Osteoblast (primary cell): Measurements from ENCODE around the gene TIMM44. TPM values are rescaled to one million over a fixed set of nuclear protein-coding genes. Genes with fewer than 3 reads are reported as not detected.

Source experiments
- DNase-seq: peaks from one replicate; pipeline ENCODE4 v3.0.0; 2011; ENCODE audit warnings: low spot score, mixed read lengths; ENCODE audit not compliant: insufficient read length; ENCODE audit errors: missing footprints
- H2AFZ ChIP-seq: 2 replicates; pipeline ENCODE4 v1.6.0; 2011; ENCODE audit warnings: mild to moderate bottlenecking, low read length
- H3K27ac ChIP-seq: 2 replicates; pipeline ENCODE4 v1.5.1; 2011; ENCODE audit warnings: mild to moderate bottlenecking, low read depth, low read length, moderate library complexity
- H3K27me3 ChIP-seq: 2 replicates; pipeline ENCODE4 v1.6.0; 2012; ENCODE audit warnings: mild to moderate bottlenecking, control low read depth, inconsistent platforms, low read length, moderate library complexity; ENCODE audit not compliant: insufficient read depth
- H3K36me3 ChIP-seq: 2 replicates; pipeline ENCODE4 v1.5.1; 2011; ENCODE audit warnings: mild to moderate bottlenecking, low read length, control low read depth, moderate library complexity; ENCODE audit not compliant: insufficient read depth
- H3K4me1 ChIP-seq: 2 replicates; pipeline ENCODE4 v1.5.1; 2011; ENCODE audit warnings: mild to moderate bottlenecking, low read length, control low read depth, moderate library complexity; ENCODE audit not compliant: insufficient read depth
- H3K4me2 ChIP-seq: 2 replicates; pipeline ENCODE4 v1.6.0; 2011; ENCODE audit warnings: mild to moderate bottlenecking, low read length; ENCODE audit not compliant: insufficient read depth
- H3K4me3 ChIP-seq: fragments of 200-600 bp; sonication (generic); 3 replicates; pipeline ENCODE4 v1.5.1; 2012; ENCODE audit warnings: mild to moderate bottlenecking, low read length, inconsistent platforms; ENCODE audit not compliant: insufficient read depth
- H3K79me2 ChIP-seq: 2 replicates; pipeline ENCODE4 v1.6.0; 2012; ENCODE audit warnings: mild to moderate bottlenecking, low read length, control low read depth, inconsistent platforms; ENCODE audit not compliant: insufficient read depth
- H3K9me3 ChIP-seq: 2 replicates; pipeline ENCODE4 v1.5.1; 2011; ENCODE audit warnings: low read depth, low read length, control low read depth
- H4K20me1 ChIP-seq: 2 replicates; pipeline ENCODE4 v1.6.0; 2012; ENCODE audit warnings: mild to moderate bottlenecking, low read length, control low read depth; ENCODE audit not compliant: insufficient read depth
- CTCF ChIP-seq: IDR thresholded peaks from 2 replicates; pipeline ENCODE4 v1.5.1; 2011; ENCODE audit warnings: mild to moderate bottlenecking, low read depth, low read length, moderate library complexity; ENCODE audit errors: extremely low read depth
- total RNA-seq: library from RNA; depleted of rRNA; stranded (reverse); fragments of >200 nt; gene quantifications from 2 replicates; pipeline ENCODE4 v1.2.3, GENCODE V29; 2012

TIMM44 gene
- 52.5 and 55.4 TPM in 2 replicates for total RNA-seq

- Histone ChIP-seq H2AFZ (peak within 1 kb of the TSS; percentile 92), H3K36me3 (peaks cover 7% of the 10 kb centered on the region), H3K79me2 (peaks cover 35% of the 10 kb centered on the region), H4K20me1 (peaks cover 5% of the 10 kb centered on the region), H3K4me1 (peaks cover 14% of the 10 kb centered on the region), H3K4me3 (peak within 1 kb of the TSS; percentile 95), H3K9me3 (no peaks in the 10 kb centered on the region), H3K4me2 (peak within 1 kb of the TSS; percentile 99), H3K27me3 (no peaks in the 10 kb centered on the region), H3K27ac (peak within 1 kb of the TSS; percentile 95)
- no peak for TF ChIP-seq CTCF
- peak; percentile 99 for DNase-seq
These were observed at the start of gene TIMM44 for GRCh38 chr19:7943444-7944176. TSS of gene TIMM44 (minus strand) at chr19:7943666. CDS start at chr19:7943651, 15 bp downstream.

- no peak overlapping the region for H3K4me2 ChIP-seq
- peaks cover 78% of the 10 kb centered on the region for H4K20me1 ChIP-seq
- H3K36me3 ChIP-seq: peaks cover 40% of the 10 kb centered on the region
These were observed 49.1 kb upstream of the TIMM44 start for GRCh38 chr19:7992575-7992974.

GRCh38 chr19:7989071-7989575 is 45.7 kb upstream of the TIMM44 start:
- Histone ChIP-seq H3K4me3 (no peak overlapping the region), H3K36me3 (peaks cover 53% of the 10 kb centered on the region), H3K9me3 (no peaks in the 10 kb centered on the region), H3K27ac (no peak overlapping the region), H3K4me1 (peaks cover 16% of the 10 kb centered on the region), H3K4me2 (no peak overlapping the region), H4K20me1 (peaks cover 74% of the 10 kb centered on the region), H3K27me3 (no peaks in the 10 kb centered on the region), H3K79me2 (peaks cover 90% of the 10 kb centered on the region), H2AFZ (no peak overlapping the region)
- DNase-seq: peak; percentile 65
- no peak for TF ChIP-seq CTCF

More at GRCh38 chr19:7992575-7992974, 49.1 kb upstream of the TIMM44 start:
- Histone ChIP-seq H3K9me3 (no peaks in the 10 kb centered on the region), H3K4me3 (no peak overlapping the region), H3K4me1 (peaks cover 7% of the 10 kb centered on the region), H3K27me3 (no peaks in the 10 kb centered on the region), H3K79me2 (peaks cover 91% of the 10 kb centered on the region), H2AFZ (no peak overlapping the region), H3K27ac (no peak overlapping the region)
- peak; percentile 35 for DNase-seq
- TF ChIP-seq CTCF: no peak

- no peak for TF ChIP-seq CTCF
- H3K27ac ChIP-seq: no peak overlapping the region
- H3K4me3 ChIP-seq: no peak overlapping the region
- H4K20me1 ChIP-seq: peaks cover 75% of the 10 kb centered on the region
- H3K9me3 ChIP-seq: no peaks in the 10 kb centered on the region
- peak; percentile 17 for DNase-seq
- no peak overlapping the region for H2AFZ ChIP-seq
- H3K36me3 ChIP-seq: peaks cover 60% of the 10 kb centered on the region
- H3K79me2 ChIP-seq: peaks cover 90% of the 10 kb centered on the region
- no peak overlapping the region for H3K4me2 ChIP-seq
- peaks cover 16% of the 10 kb centered on the region for H3K4me1 ChIP-seq
- H3K27me3 ChIP-seq: no peaks in the 10 kb centered on the region
These were observed 44.8 kb upstream of the TIMM44 start for GRCh38 chr19:7988307-7988706.
